ENCODE results near the gene ADAMTS6.

ADAMTS6 gene

GRCh38 chr5:65481635-65482295, at the start of gene ADAMTS6:
ADAMTS6 (minus strand) TSS chr5:65481920; CDS start chr5:65473673, 8,247 bp downstream.
- peak within 1 kb of the TSS; percentile 94 for H3K27ac Mint-ChIP-seq
- no peak within 1 kb of the TSS for H3K4me3 Mint-ChIP-seq
- H3K36me3 Mint-ChIP-seq (ENCODE audit: low read depth) = peaks cover 6% of the 10 kb centered on the region
- DNase-seq = peak; percentile 73
- H3K27me3 Mint-ChIP-seq (ENCODE audit: low read depth, poor library complexity) = no peaks in the 10 kb centered on the region
- no peaks in the 10 kb centered on the region for H3K9me3 Mint-ChIP-seq
- TF ChIP-seq CTCF (IDR thresholded peaks at IDR 0.05) = no peak
- peaks cover 21% of the 10 kb centered on the region for H3K4me1 Mint-ChIP-seq

GRCh38 chr5:65530904-65531303, 49.2 kb upstream of the ADAMTS6 start:
- Mint-ChIP-seq H3K36me3 (ENCODE audit: low read depth) (peaks cover 53% of the 10 kb centered on the region), H3K27me3 (ENCODE audit: low read depth, poor library complexity) (no peaks in the 10 kb centered on the region), H3K9me3 (no peaks in the 10 kb centered on the region), H3K27ac (no peak overlapping the region), H3K4me3 (no peak overlapping the region), H3K4me1 (no peaks in the 10 kb centered on the region)
- DNase-seq = no peak
- no peak for TF ChIP-seq CTCF (IDR thresholded peaks at IDR 0.05)

- Mint-ChIP-seq H3K36me3 (ENCODE audit: low read depth) (peaks cover 74% of the 10 kb centered on the region), H3K27ac (peak overlapping the region; percentile 60), H3K9me3 (no peaks in the 10 kb centered on the region), H3K4me1 (no peaks in the 10 kb centered on the region), H3K4me3 (no peak overlapping the region), H3K27me3 (ENCODE audit: low read depth, poor library complexity) (no peaks in the 10 kb centered on the region)
- DNase-seq = no peak
- TF ChIP-seq CTCF (IDR thresholded peaks at IDR 0.05) = no peak
Measured at GRCh38 chr5:65525726-65526125, 44.0 kb upstream of the ADAMTS6 start.

GRCh38 chr5:65512170-65512937, 30.6 kb upstream of the ADAMTS6 start:
- H3K4me1 Mint-ChIP-seq = no peaks in the 10 kb centered on the region
- no peak overlapping the region for H3K27ac Mint-ChIP-seq
- H3K9me3 Mint-ChIP-seq = no peaks in the 10 kb centered on the region
- DNase-seq = no peak
- peaks cover 13% of the 10 kb centered on the region for H3K36me3 Mint-ChIP-seq (ENCODE audit: low read depth)
- H3K27me3 Mint-ChIP-seq (ENCODE audit: low read depth, poor library complexity) = no peaks in the 10 kb centered on the region
- no peak for TF ChIP-seq CTCF (IDR thresholded peaks at IDR 0.05)
- no peak overlapping the region for H3K4me3 Mint-ChIP-seq

- no peaks in the 10 kb centered on the region for H3K27me3 Mint-ChIP-seq (ENCODE audit: low read depth, poor library complexity)
- no peak for DNase-seq
- no peaks in the 10 kb centered on the region for H3K4me1 Mint-ChIP-seq
- H3K27ac Mint-ChIP-seq = no peak overlapping the region
- no peaks in the 10 kb centered on the region for H3K9me3 Mint-ChIP-seq
- H3K4me3 Mint-ChIP-seq = no peak overlapping the region
- TF ChIP-seq CTCF (IDR thresholded peaks at IDR 0.05) = no peak
- peaks cover 5% of the 10 kb centered on the region for H3K36me3 Mint-ChIP-seq (ENCODE audit: low read depth)
Measured at GRCh38 chr5:65508978-65509377, 27.3 kb upstream of the ADAMTS6 start.

All from nephron progenitor cell (in vitro differentiated cells).